Glutamatergic neuron (in vitro differentiated cells): Measurements from ENCODE around the gene NECTIN1. TPM values are rescaled to one million over a fixed set of nuclear protein-coding genes. Genes with fewer than 3 reads are reported as not detected.

Experiments
- DNase-seq: peaks from one replicate; pipeline ENCODE4 v3.0.0; 2022
- H3K27ac Mint-ChIP-seq: one replicate; pipeline ENCODE4 v1.8.0; 2020; ENCODE audit warnings: mild to moderate bottlenecking, mixed read lengths, inconsistent platforms; ENCODE audit not compliant: unreplicated experiment
- H3K27me3 Mint-ChIP-seq: one replicate; pipeline ENCODE4 v1.8.0; 2020; ENCODE audit warnings: mild to moderate bottlenecking, moderate library complexity, mixed read lengths, inconsistent platforms; ENCODE audit not compliant: unreplicated experiment
- H3K36me3 Mint-ChIP-seq: one replicate; pipeline ENCODE4 v1.8.0; 2020; ENCODE audit warnings: mild to moderate bottlenecking, mixed read lengths, inconsistent platforms; ENCODE audit not compliant: unreplicated experiment
- H3K4me1 Mint-ChIP-seq: one replicate; pipeline ENCODE4 v1.8.0; 2020; ENCODE audit warnings: mild to moderate bottlenecking, low read depth, mixed read lengths, inconsistent platforms; ENCODE audit not compliant: unreplicated experiment
- H3K4me3 Mint-ChIP-seq: one replicate; pipeline ENCODE4 v1.8.0; 2020; ENCODE audit warnings: mild to moderate bottlenecking, mixed read lengths, inconsistent platforms; ENCODE audit not compliant: unreplicated experiment
- H3K9me3 Mint-ChIP-seq: one replicate; pipeline ENCODE4 v1.8.0; 2020; ENCODE audit warnings: mild to moderate bottlenecking, moderate library complexity, mixed read lengths, inconsistent platforms; ENCODE audit not compliant: unreplicated experiment
- total RNA-seq: library from RNA; stranded (reverse); fragmentation: NEBNext Ultra II Directional; extraction: Animal tissue kit (Norgen Biotek cat#: 25700); gene quantifications from one replicate; pipeline ENCODE4 v1.2.1, GENCODE V29; 2021; ENCODE audit not compliant: unreplicated experiment
- TF ChIP-seq, protein P1 (sequence below): fragments of 200-600 bp; sonication (generic); IDR thresholded peaks from one replicate; pipeline ENCODE4 v1.5.0; 2021; ENCODE audit not compliant: partially characterized antibody, unreplicated experiment

The NECTIN1 gene
- total RNA-seq, 1 donor from 2014 or later: 26.0 TPM

DNA sequence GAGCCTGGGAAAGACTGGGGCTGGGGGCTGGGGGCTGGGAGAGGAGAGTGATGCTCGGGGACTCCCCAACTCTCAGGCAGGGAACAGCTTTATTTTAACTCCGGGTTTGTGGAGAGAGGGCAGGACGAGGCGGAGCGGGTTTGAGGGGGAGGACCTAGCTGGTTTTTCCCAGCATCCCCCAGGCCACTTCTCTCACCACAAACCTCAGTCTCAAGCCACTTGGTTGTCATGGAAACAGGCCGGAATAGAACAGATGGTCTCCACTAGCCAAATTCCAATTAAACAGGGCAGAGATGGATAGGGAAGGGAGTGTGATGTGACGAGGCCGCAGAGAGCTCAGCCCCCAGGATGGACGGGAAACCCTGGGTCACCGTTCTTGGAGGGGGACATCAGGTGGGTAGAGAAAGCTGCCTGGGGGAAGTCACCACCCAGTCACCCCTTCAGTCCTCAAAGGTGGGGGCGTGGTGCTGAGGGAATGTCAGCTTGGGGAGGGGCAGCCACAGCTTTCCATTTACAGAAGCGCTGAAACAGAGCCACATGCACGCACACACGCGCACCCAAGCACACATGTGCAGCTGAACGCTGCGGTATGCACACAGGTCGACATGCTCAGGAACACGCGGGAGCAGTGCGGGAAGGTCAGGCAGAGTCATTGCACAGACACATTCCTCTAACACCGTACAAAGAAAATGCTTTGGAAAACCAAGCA is 19.2 kb downstream of the NECTIN1 start:
- Mint-ChIP-seq H3K4me3 (peak overlapping the region; percentile 77), H3K36me3 (peaks cover 6% of the 10 kb centered on the region), H3K27ac (peak overlapping the region; percentile 97), H3K4me1 (peaks cover 57% of the 10 kb centered on the region), H3K9me3 (peaks cover 18% of the 10 kb centered on the region), H3K27me3 (peaks cover 10% of the 10 kb centered on the region)
- TF ChIP-seq, protein P1, sequence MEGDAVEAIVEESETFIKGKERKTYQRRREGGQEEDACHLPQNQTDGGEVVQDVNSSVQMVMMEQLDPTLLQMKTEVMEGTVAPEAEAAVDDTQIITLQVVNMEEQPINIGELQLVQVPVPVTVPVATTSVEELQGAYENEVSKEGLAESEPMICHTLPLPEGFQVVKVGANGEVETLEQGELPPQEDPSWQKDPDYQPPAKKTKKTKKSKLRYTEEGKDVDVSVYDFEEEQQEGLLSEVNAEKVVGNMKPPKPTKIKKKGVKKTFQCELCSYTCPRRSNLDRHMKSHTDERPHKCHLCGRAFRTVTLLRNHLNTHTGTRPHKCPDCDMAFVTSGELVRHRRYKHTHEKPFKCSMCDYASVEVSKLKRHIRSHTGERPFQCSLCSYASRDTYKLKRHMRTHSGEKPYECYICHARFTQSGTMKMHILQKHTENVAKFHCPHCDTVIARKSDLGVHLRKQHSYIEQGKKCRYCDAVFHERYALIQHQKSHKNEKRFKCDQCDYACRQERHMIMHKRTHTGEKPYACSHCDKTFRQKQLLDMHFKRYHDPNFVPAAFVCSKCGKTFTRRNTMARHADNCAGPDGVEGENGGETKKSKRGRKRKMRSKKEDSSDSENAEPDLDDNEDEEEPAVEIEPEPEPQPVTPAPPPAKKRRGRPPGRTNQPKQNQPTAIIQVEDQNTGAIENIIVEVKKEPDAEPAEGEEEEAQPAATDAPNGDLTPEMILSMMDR: no peak
- peak; percentile 77 for DNase-seq

DNA sequence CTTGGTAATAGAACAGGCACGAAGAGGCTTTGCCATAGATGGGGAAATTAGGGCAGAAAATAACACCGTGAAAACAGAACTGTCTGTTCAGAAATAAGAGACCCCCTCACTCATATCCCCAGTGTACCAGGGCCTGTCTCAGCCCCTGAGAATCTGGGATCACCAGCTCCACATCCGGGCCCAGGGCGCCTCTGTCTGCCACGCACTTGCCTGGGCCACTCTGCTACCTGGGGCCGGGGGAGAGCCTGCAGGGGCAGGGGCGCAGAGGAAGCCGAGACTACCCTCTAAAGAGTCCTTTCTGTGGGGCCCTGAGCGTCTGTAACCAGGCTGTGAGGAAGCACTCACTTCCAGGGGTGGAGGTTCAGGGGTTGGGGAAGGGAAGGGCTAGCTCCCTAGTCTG is 19.8 kb downstream of the NECTIN1 start:
- peak overlapping the region; percentile 77 for H3K4me3 Mint-ChIP-seq
- H3K4me1 Mint-ChIP-seq: peaks cover 57% of the 10 kb centered on the region
- DNase-seq: no peak
- H3K27me3 Mint-ChIP-seq: peaks cover 10% of the 10 kb centered on the region
- H3K36me3 Mint-ChIP-seq: peaks cover 6% of the 10 kb centered on the region
- TF ChIP-seq, protein P1: no peak
- H3K27ac Mint-ChIP-seq: peak overlapping the region; percentile 97
- peaks cover 18% of the 10 kb centered on the region for H3K9me3 Mint-ChIP-seq

- TF ChIP-seq, protein P1: no peak
- H3K27ac Mint-ChIP-seq: peak overlapping the region; percentile 97
- H3K27me3 Mint-ChIP-seq: peaks cover 12% of the 10 kb centered on the region
- no peak for DNase-seq
- H3K4me1 Mint-ChIP-seq: peaks cover 59% of the 10 kb centered on the region
- peaks cover 6% of the 10 kb centered on the region for H3K36me3 Mint-ChIP-seq
- H3K4me3 Mint-ChIP-seq: peak overlapping the region; percentile 44
- peaks cover 18% of the 10 kb centered on the region for H3K9me3 Mint-ChIP-seq
These were observed 20.6 kb downstream of the NECTIN1 start for GRCh38 chr11:119708384-119708783.

DNA sequence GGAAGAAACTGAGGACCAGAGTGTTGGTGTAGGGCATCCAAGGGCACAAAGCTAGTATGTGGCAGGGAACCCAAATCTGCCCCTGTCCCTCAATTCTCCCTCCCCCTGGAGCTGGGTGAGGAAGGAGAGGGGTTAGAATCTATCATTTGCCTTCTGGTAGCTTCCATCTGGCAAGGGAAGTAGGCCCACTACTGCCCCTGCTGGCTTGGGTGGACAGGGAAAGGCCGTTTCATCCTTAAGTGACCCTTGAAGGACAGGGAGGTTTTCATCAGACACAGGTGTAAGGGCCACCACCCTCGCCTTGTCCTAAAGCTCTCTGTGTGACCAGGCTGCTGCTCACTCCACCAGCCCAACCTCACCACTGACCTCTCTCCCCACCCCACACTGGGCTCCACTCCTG is 22.1 kb downstream of the NECTIN1 start:
- Mint-ChIP-seq H3K36me3 (peaks cover 6% of the 10 kb centered on the region), H3K9me3 (peaks cover 29% of the 10 kb centered on the region), H3K4me3 (no peak overlapping the region), H3K4me1 (peaks cover 58% of the 10 kb centered on the region), H3K27ac (no peak overlapping the region), H3K27me3 (peaks cover 21% of the 10 kb centered on the region)
- DNase-seq: peak; percentile 47
- TF ChIP-seq, protein P1: peak; percentile 35

DNA sequence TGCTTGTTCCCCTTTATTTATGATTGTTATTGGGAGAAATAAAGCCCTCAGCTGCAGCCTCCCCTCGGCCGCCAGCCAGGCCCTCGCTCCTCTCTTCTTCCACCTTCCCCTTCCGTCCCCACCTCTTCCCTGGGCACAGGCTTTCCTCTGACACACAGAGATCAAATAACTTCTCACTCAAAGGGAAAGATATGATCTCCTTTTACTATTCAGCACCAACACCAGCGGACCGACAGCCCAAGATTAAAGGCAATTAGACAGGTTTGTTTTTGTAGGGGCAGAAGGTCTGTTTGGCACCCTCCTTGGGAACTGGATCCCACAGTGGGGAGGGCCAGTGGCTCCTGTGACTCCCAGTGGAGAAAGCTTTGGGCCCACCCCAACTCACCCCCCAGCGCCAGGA is 23.0 kb downstream of the NECTIN1 start:
- Mint-ChIP-seq H3K4me3 (no peak overlapping the region), H3K9me3 (peaks cover 32% of the 10 kb centered on the region), H3K27me3 (peaks cover 23% of the 10 kb centered on the region), H3K36me3 (peaks cover 6% of the 10 kb centered on the region), H3K4me1 (peaks cover 54% of the 10 kb centered on the region), H3K27ac (peak overlapping the region; percentile 12)
- TF ChIP-seq, protein P1: no peak
- no peak for DNase-seq
